Measurements from ENCODE around the gene FAM149A.

FAM149A gene

DNA sequence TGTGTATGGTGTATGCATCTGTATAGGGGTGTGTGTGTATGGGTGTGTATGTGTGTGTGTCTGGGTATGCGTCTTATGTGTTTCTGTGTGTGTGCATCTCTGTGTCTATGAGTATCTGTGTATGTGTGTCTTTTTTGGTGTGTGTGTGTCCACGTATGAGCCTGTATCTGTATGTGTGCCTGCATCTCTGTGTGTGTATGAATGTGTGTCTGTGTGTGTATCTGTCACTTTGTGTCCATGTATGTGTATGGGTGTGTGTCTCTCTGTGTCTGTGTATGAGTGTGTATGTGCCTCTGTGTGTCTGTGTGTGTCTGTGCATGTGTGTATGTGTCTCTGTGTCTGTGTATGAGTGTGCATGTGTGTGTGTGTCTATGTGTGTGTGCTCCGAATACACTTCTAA lies 24.3 kb downstream of the FAM149A start:
- H3K4me3 ChIP-seq (ENCODE audit: insufficient read length, low read depth): no peak overlapping the region
- H3K36me3 ChIP-seq (ENCODE audit: insufficient read depth, insufficient read length, low read length): no peaks in the 10 kb centered on the region
- DNase-seq (ENCODE audit: low read depth, low spot score): no peak
- no peaks in the 10 kb centered on the region for H3K4me1 ChIP-seq (ENCODE audit: insufficient read depth, insufficient read length)
- H3K27me3 ChIP-seq (ENCODE audit: insufficient read depth, insufficient read length): no peaks in the 10 kb centered on the region
- H3K9ac ChIP-seq (ENCODE audit: insufficient read length, low read depth): no peak overlapping the region
- TF ChIP-seq YY1 (IDR thresholded peaks at IDR 0.05; ENCODE audit: insufficient read depth, insufficient read length) (no peak), SUZ12 (IDR thresholded peaks at IDR 0.05; ENCODE audit: extremely low read depth, insufficient read depth, insufficient read length) (no peak), ZNF274 (IDR thresholded peaks at IDR 0.05; ENCODE audit: low read depth, low read length) (no peak)
- H3K9me3 ChIP-seq (ENCODE audit: insufficient read depth, low read length): no peaks in the 10 kb centered on the region

DNA sequence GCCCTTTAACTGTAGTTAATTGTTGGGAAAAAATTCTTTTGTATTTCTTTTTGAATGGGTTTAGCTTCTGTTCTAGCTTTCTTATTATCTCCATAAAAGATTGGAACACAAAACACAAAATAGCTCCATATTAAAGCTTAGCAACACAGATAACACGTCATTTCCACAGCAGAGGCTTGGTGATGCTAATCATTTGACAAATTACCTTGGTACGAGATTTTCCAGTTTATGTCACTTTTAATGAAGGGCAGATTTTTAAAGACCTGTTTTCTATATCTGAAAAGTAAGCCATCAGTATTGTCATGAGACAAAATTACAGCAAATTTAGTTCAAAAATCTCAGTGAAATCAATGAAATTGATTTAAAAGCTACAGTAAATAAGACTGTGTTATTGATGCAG lies 27.4 kb downstream of the FAM149A start:
- Histone ChIP-seq H3K9ac (ENCODE audit: insufficient read length, low read depth) (no peak overlapping the region), H3K4me3 (ENCODE audit: insufficient read length, low read depth) (no peak overlapping the region), H3K27me3 (ENCODE audit: insufficient read depth, insufficient read length) (no peaks in the 10 kb centered on the region), H3K4me1 (ENCODE audit: insufficient read depth, insufficient read length) (no peaks in the 10 kb centered on the region), H3K36me3 (ENCODE audit: insufficient read depth, insufficient read length, low read length) (no peaks in the 10 kb centered on the region), H3K9me3 (ENCODE audit: insufficient read depth, low read length) (no peaks in the 10 kb centered on the region)
- DNase-seq (ENCODE audit: low read depth, low spot score): no peak
- no peak for TF ChIP-seq SUZ12 (IDR thresholded peaks at IDR 0.05; ENCODE audit: extremely low read depth, insufficient read depth, insufficient read length)
- TF ChIP-seq ZNF274 (IDR thresholded peaks at IDR 0.05; ENCODE audit: low read depth, low read length): no peak

DNA sequence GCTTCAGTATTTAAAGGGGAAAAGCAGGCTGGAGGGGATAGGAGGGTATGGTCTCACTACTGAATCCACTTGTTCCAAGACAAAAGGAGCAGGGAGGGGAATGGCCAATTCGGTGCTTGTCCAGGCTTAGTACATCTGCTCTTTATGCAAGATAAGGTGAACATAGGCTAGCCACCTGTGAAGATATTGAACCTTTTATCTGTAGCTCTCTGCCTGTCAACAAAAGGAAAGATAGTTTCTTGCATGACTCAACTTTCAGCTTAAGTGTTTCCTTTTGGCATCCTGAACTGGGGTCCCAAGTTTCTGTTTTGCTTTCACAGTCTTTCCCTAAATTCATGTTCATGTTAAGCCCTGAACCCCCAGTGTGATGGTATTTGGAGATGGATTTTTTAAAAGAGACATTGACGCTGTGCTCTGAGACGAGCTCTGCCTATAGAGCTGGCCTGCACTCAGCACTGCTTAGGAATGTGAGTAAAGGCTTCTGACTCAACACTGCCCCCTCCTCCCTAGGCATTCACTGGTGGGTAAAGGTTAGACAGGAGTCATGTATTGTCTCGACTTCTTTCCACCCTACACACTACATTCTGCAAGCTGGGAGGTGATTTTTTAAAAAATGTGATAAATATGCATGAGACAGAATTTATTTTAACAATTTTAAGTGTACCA lies 28.2 kb downstream of the FAM149A start:
- Histone ChIP-seq H3K9ac (ENCODE audit: insufficient read length, low read depth) (no peak overlapping the region), H3K9me3 (ENCODE audit: insufficient read depth, low read length) (no peaks in the 10 kb centered on the region), H3K4me1 (ENCODE audit: insufficient read depth, insufficient read length) (no peaks in the 10 kb centered on the region), H3K27me3 (ENCODE audit: insufficient read depth, insufficient read length) (no peaks in the 10 kb centered on the region), H3K4me3 (ENCODE audit: insufficient read length, low read depth) (no peak overlapping the region), H3K36me3 (ENCODE audit: insufficient read depth, insufficient read length, low read length) (no peaks in the 10 kb centered on the region)
- peak; percentile 44 for DNase-seq (ENCODE audit: low read depth, low spot score)
- TF ChIP-seq YY1 (IDR thresholded peaks at IDR 0.05; ENCODE audit: insufficient read depth, insufficient read length) (no peak), SUZ12 (IDR thresholded peaks at IDR 0.05; ENCODE audit: extremely low read depth, insufficient read depth, insufficient read length) (no peak), ZNF274 (IDR thresholded peaks at IDR 0.05; ENCODE audit: low read depth, low read length) (no peak)

DNA sequence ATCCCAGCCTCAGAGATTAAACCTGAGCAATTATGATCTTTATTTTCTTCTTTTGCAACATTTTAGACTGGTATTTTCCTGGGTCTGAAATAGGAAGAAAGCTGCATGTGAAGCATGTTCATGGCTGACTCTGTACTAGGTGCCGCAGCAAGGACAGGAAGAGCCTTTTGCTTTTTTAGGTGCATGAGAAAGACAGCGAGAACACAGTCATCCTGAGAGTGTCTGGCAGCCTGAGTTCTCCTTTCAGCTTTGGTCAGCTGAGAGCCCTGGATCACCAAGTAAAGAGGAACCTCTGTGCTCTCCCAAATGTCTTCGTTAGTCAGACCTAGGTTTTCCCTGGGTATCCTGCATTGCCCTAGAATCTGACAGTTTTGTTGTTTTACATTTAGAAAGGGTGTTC lies 29.8 kb downstream of the FAM149A start:
- DNase-seq (ENCODE audit: low read depth, low spot score): no peak
- H3K4me3 ChIP-seq (ENCODE audit: insufficient read length, low read depth): no peak overlapping the region
- no peaks in the 10 kb centered on the region for H3K4me1 ChIP-seq (ENCODE audit: insufficient read depth, insufficient read length)
- H3K9ac ChIP-seq (ENCODE audit: insufficient read length, low read depth): no peak overlapping the region
- no peak for TF ChIP-seq ZNF274 (IDR thresholded peaks at IDR 0.05; ENCODE audit: low read depth, low read length)
- TF ChIP-seq SUZ12 (IDR thresholded peaks at IDR 0.05; ENCODE audit: extremely low read depth, insufficient read depth, insufficient read length): no peak
- no peak for TF ChIP-seq YY1 (IDR thresholded peaks at IDR 0.05; ENCODE audit: insufficient read depth, insufficient read length)
- H3K9me3 ChIP-seq (ENCODE audit: insufficient read depth, low read length): no peaks in the 10 kb centered on the region
- no peaks in the 10 kb centered on the region for H3K36me3 ChIP-seq (ENCODE audit: insufficient read depth, insufficient read length, low read length)
- no peaks in the 10 kb centered on the region for H3K27me3 ChIP-seq (ENCODE audit: insufficient read depth, insufficient read length)

DNA sequence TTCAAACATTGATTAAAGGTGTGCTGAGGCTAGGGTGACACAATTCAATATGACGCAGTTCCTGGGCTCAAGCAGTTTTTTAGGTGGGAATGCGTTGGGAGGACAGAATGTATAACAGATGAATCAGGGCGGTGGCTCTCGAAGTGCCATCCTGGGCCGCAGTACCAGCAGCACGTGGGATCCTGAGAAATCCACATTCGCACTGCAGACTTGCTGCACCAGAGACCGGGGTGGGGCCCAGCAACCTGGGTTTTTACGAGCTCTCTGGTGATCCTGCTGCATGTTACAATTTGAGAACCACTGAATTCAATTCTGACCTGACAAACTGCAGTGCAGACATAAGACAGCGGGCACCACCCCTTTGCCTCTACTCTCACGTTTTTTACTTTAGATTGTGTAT lies 30.4 kb downstream of the FAM149A start:
- H3K27me3 ChIP-seq (ENCODE audit: insufficient read depth, insufficient read length): no peaks in the 10 kb centered on the region
- no peaks in the 10 kb centered on the region for H3K4me1 ChIP-seq (ENCODE audit: insufficient read depth, insufficient read length)
- no peak overlapping the region for H3K4me3 ChIP-seq (ENCODE audit: insufficient read length, low read depth)
- no peaks in the 10 kb centered on the region for H3K36me3 ChIP-seq (ENCODE audit: insufficient read depth, insufficient read length, low read length)
- no peak for DNase-seq (ENCODE audit: low read depth, low spot score)
- no peak for TF ChIP-seq SUZ12 (IDR thresholded peaks at IDR 0.05; ENCODE audit: extremely low read depth, insufficient read depth, insufficient read length)
- no peak for TF ChIP-seq ZNF274 (IDR thresholded peaks at IDR 0.05; ENCODE audit: low read depth, low read length)
- TF ChIP-seq YY1 (IDR thresholded peaks at IDR 0.05; ENCODE audit: insufficient read depth, insufficient read length): no peak
- H3K9ac ChIP-seq (ENCODE audit: insufficient read length, low read depth): no peak overlapping the region
- H3K9me3 ChIP-seq (ENCODE audit: insufficient read depth, low read length): no peaks in the 10 kb centered on the region

DNA sequence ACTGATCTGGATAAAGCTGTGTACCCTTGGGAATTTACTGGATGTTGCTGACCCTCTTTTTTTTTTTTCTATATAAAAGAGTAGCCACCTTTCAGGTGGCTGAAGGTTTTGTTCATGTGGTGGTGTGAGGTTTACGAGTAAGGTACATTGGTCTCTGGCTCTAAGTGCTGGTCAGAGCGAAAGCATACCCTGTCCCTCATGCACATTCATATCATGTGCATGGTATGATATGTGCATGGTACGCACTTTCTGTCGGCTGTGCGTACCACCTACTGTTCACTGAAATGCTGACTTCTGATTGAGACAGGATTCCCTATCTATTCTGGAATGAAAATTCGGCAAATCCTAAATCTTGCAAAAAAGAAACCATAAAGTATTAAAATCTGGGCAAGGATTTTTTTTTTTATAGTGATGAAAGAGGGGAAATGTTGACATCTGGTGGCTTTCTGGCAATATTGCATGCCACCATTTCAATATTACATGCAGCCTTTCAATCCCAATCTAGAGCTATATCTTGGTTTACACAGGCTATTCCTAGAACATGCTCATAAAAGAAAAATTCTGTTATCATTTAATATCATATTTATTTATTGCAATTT lies 32.8 kb downstream of the FAM149A start:
- no peaks in the 10 kb centered on the region for H3K27me3 ChIP-seq (ENCODE audit: insufficient read depth, insufficient read length)
- H3K9me3 ChIP-seq (ENCODE audit: insufficient read depth, low read length): no peaks in the 10 kb centered on the region
- H3K4me3 ChIP-seq (ENCODE audit: insufficient read length, low read depth): no peak overlapping the region
- H3K4me1 ChIP-seq (ENCODE audit: insufficient read depth, insufficient read length): no peaks in the 10 kb centered on the region
- no peak overlapping the region for H3K9ac ChIP-seq (ENCODE audit: insufficient read length, low read depth)
- no peaks in the 10 kb centered on the region for H3K36me3 ChIP-seq (ENCODE audit: insufficient read depth, insufficient read length, low read length)
- DNase-seq (ENCODE audit: low read depth, low spot score): no peak
- TF ChIP-seq YY1 (IDR thresholded peaks at IDR 0.05; ENCODE audit: insufficient read depth, insufficient read length) (no peak), SUZ12 (IDR thresholded peaks at IDR 0.05; ENCODE audit: extremely low read depth, insufficient read depth, insufficient read length) (no peak), ZNF274 (IDR thresholded peaks at IDR 0.05; ENCODE audit: low read depth, low read length) (no peak)

DNA sequence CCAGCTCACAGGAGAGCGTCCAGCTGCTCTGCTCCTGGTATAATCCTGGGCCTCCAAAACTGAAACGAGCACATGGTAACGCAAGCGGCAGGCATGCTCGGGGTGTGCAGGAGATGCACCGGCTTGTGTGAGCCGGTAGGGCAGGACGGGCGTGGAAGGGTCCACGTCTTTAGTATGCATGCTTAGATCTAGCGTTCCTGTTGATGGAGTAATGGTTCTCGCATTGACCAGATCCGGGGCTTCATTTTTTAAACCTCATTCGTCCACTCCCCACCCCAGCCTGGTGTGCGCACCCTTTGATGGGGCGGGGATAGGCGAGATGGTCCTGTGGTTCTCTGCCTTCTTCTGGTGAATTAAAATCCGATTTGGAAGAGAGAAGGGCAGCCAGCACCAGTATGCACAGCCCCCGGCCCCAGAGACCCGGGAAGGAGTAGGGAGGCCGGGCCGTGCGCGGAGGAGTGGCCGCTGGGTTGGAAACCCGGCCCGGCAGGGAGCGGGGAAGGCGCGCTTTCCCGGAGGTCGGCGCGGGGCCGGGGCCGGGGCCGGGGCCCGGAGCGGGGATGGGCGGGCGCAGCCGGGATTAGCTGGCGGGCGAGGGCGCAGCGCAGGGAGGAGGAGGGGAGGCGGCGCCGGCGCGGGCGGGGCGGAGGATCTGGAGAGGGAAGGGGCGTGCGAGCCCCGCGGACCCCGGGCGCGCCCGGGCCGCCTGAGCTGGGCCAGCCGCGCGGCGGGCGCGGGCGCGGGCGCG lies 39.9 kb downstream of the FAM149A start:
- Histone ChIP-seq H3K36me3 (ENCODE audit: insufficient read depth, insufficient read length, low read length) (no peaks in the 10 kb centered on the region), H3K9me3 (ENCODE audit: insufficient read depth, low read length) (no peaks in the 10 kb centered on the region), H3K9ac (ENCODE audit: insufficient read length, low read depth) (peak overlapping the region; percentile 61), H3K27me3 (ENCODE audit: insufficient read depth, insufficient read length) (peaks cover 38% of the 10 kb centered on the region), H3K4me1 (ENCODE audit: insufficient read depth, insufficient read length) (peaks cover 2% of the 10 kb centered on the region), H3K4me3 (ENCODE audit: insufficient read length, low read depth) (peak overlapping the region; percentile 44)
- TF ChIP-seq ZNF274 (IDR thresholded peaks at IDR 0.05; ENCODE audit: low read depth, low read length) (no peak), SUZ12 (IDR thresholded peaks at IDR 0.05; ENCODE audit: extremely low read depth, insufficient read depth, insufficient read length) (no peak), YY1 (IDR thresholded peaks at IDR 0.05; ENCODE audit: insufficient read depth, insufficient read length) (no peak)
- DNase-seq (ENCODE audit: low read depth, low spot score): peak; percentile 38

All from NT2/D1 (cell line).